HG02938 (cell line): ENCODE results near the gene TRIM67.
"Not testable (repeated sequence)": the region's sequence is repeated elsewhere in the genome, so short reads cannot be mapped to it uniquely, and the experiment has no call there.

Experiments used
- ATAC-seq: cut with Tn5 transposase; IDR thresholded peaks from one replicate; pipeline ENCODE4 v1.9.1; 2021; ENCODE audit warnings: mild to moderate bottlenecking, moderate library complexity; ENCODE audit not compliant: unreplicated experiment

The TRIM67 gene

DNA sequence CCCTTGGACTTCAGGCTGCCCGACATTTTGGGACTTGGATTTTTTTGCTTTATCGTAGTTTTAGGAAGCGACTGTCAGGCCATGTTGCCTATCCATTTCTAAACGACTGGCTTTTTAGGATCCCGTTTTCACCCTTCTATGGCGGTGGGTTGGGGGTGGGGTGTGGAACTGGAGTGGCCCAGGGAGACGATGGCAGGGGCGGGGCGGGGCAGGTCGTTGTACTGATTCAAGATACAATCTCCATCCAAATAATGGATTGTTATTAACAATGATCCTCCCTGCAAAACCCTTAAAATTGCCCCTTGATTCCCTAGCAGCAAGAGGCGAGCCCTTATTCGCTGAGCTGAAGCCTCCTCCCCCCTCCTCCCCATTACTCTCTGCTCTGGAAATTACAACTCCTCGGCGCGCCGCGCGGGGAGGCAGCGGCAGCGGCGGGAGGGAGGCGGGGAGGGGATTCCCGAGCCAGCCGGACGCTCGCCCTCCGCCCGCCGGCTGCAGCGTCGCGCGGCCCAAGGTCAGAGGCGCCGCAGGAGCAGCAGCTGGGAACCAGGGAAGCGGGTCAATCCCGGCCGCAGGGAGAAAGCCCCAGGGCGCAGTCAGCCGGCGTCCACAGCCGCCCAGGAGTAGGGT lies at the start of gene TRIM67:
TSS of gene TRIM67 (plus strand) at position 392 of the 630 bp plus-strand sequence. CDS start 912 bp downstream, outside the sequence.
- no peak for ATAC-seq

DNA sequence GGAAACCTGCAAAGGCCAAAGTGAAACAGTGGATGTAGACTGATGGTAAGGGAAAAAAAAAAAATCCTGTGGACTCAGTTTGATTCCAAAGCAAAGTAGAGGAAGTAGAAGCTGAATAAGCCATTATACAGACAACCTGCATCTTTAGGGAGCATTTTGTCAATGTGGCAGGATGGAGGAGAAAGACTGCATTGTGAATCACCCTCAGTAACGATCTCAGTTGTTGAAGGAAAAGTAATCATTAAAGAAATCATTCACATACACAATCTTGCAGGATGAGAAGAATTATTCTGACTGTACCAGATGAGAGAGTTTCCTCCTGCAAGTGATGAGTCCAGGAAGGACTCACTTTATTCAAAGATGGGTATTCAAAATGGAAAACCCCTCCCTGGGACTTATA lies 45.1 kb upstream of the TRIM67 start:
- no peak for ATAC-seq

DNA sequence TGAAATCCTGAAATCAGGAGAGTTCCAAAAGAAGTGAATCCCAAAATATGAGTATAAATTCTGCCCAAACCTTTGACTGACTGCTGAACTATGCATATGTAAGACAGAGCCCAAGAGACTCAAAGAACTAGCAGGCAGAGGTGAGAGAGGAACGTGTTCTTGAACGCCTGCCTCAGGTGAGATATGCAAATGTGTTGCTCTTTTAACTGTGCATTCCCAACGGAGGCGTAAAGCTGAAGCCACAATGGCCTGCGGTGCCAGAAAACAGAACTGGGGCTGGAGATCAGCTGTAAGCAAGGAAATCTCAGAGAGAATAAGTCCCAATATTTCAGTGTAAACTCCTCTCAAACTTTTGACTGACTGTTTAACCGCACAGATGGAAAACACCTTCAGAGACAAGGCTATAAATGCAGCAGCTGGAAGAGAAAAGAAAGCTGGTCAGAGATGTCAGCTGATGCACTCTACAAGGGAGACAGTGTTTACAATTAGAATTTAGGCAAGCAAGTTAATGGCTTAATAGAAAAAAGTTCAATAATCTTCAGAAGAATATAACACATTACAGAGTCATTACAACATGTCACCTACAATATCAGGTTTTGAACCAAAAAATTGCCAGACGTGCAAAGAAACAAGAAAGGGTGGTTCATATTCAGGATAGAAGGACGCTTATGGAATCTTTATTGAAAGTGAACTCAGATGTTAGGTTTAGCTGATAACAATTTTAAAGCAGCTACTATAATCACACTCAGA lies 43.0 kb upstream of the TRIM67 start:
- no peak for ATAC-seq

DNA sequence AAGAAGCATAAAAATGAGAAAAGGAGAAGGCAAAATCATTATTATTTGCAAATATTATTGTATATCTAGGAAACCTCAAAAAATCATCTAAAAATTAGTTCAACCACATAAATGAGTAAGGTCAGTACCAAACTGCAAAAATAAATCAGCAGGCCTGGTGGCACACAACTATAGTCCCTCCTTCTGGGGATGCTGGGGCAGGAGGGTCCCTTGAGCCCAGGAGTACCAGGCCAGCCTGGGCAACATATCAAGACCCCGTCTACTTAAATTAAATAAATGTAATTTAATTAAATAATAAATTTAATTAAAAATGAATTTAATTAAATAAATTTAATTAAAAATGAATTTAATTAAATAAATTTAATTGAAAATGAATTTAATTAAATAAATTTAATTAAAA lies 40.3 kb upstream of the TRIM67 start:
- ATAC-seq = no peak

DNA sequence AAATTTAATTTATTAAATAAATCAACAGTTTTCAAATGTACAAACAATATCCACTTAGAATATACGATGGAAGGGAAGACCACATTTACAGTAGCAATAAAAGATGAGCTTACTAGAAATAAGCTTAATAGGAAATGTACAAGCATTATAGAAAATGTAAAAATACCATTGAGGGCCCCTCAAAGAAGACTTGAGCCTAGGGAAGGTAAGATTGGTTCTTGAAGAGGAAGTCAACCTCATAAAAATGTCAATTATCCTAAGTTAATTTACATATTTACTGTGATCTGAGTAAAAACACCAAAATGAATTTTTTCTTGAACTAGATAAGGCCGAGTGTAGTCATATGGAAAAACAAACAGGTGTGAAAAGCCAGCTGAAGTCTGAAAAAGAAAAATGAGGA lies 39.7 kb upstream of the TRIM67 start:
- no peak for ATAC-seq

DNA sequence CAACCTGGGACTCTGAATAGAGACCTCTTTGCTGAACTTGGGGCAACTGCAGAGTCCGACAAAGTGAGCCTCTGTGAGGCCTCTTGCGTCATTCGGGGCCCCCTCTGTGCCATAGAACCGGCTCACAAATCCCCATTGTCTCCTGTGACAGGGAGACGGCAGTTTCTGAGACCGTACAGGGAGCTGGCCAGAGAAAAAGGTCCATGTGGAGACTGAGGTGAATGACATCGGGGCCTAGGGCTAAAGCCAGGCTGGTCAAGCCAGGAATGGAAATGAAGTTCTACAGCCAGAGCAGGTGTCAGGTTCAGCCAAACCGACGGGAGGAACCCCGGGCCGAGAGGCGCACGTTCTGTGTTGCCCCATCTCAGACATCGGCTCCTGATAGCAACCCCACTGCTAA lies 37.1 kb upstream of the TRIM67 start:
- ATAC-seq = no peak

DNA sequence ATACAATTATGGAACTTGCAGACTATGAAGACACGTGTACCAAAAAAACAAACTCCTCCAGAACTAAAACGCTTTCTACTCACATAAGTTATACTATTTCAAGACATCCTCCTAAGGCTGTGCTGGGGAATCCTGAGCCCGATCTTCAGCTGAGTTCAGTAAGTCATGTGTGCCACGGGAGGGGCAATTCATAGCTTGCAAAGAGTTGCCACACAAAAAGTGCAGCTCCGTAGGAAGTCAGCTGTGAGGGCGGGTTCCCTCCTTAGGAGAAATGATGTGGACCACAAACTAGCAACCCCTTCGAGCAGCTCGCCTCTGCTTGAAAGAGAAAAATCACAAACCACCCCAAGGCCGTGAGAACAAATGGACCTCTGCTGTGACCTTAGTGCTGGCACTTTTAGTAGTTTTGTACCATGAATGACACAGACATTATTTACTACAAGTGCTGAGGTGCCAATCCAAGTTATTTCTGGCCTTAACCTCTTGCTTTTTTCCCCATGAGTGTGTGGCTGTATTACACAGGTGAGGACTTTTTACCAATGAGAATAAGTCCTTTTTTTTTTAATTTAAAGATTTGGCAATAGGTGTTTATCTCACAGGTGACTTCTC lies 35.8 kb upstream of the TRIM67 start:
- ATAC-seq = no peak

DNA sequence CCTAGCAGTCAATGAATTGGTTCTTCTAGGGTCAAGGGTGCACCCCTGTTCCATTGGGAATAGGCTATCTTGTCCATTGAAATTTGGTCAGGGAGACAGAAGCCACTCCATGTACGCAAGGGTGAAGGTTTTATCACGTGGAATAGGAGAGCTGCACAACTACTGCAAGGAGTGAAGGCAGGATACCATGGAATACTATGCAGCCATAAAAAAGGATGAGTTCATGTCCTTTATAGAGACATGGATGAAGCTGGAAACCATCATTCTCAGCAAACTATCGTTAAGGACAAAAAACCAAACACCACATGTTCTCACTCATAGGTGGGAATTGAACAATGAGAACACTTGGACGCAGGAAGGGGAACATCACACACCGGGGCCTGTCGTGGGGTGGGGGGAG lies 34.8 kb upstream of the TRIM67 start:
- ATAC-seq = not testable (repeated sequence)

DNA sequence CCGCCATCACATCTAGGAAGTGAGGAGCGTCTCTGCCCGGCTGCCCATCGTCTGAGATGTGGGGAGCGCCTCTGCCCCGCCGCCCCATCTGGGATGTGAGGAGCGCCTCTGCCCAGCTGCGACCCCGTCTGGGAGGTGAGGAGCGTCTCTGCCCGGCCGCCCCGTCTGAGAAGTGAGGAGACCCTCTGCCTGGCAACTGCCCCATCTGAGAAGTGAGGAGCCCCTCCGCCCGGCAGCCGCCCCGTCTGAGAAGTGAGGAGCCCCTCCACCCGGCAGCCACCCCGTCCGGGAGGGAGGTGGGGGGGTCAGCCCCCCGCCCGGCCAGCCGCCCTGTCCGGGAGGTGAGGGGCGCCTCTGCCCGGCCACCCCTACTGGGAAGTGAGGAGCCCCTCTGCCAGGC lies 33.4 kb upstream of the TRIM67 start:
- not testable (repeated sequence) for ATAC-seq

DNA sequence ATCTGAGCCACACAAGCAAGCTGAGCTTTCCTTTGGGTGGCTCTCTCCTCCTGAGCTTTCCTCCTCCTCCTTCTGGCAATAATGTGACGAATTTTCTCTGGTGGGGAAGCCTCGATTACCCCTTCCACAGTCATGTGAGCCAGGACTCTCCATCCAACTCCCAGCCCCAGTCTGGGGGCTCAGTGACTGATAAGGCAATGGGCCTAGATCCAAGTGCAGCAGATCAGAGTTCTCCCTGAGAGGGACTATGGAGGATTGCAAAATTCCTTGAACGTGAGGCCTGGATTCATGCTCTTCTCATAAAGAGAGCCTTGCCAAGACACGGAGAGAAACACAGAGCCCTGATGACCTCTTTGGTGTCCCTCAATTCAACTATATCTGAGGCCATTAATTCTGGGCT lies 31.3 kb upstream of the TRIM67 start:
- no peak for ATAC-seq

DNA sequence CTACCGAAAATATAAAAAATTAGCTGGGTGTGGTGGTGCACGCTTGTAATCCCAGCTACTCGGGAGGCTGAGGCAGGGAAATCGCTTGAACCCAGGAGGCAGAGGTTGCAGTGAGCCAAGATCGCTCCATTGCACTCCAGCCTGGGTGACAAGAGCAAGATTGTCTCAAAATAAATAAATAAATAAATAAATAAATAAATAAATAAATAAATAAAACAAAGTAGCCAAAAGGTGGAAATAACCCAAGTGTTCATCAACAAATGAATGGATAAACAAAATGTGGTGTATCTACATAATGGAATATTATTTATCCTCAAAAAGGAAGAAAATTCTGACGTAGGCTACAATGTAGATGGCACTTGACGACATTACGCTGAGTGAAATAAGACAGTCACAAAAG lies 29.3 kb upstream of the TRIM67 start:
- not testable (repeated sequence) for ATAC-seq

DNA sequence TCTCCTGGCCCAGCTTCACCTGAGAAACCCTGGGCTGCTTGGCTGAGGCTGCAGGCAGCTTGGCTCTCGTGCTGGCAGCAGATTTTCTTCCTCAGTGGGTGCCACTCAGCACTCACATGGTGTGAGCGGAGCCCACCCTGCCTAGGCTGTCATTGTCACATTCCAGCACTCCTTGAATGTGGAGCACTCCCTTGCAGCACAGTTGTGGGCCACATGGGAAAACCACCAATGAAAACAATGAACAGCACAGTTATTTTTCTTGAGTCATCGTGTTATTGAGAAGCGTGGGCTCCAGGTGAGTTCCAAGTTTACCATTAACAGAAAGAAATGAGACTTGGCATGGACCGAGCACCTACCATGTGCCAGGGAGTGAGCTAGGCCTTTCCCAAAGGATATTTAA lies 27.2 kb upstream of the TRIM67 start:
- no peak for ATAC-seq

DNA sequence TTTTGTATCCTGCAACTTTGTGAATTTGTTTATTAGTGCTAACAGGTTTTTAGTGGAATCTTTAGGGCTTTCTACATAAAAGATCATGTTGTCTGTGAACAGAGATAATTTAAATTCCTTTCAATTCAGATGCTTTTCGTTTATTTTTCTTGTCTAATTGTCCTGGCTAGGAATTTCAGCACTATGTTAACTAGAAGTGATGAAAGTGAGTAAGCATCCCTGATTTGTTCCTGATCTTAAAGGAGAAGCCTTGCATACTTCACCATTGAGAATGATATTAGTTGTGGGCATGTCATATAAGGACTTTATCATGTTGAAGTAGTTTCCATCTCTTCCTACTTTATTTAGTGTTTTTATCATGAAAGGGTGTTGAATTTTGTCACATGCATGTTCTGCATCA lies 23.6 kb upstream of the TRIM67 start:
- ATAC-seq = no peak

DNA sequence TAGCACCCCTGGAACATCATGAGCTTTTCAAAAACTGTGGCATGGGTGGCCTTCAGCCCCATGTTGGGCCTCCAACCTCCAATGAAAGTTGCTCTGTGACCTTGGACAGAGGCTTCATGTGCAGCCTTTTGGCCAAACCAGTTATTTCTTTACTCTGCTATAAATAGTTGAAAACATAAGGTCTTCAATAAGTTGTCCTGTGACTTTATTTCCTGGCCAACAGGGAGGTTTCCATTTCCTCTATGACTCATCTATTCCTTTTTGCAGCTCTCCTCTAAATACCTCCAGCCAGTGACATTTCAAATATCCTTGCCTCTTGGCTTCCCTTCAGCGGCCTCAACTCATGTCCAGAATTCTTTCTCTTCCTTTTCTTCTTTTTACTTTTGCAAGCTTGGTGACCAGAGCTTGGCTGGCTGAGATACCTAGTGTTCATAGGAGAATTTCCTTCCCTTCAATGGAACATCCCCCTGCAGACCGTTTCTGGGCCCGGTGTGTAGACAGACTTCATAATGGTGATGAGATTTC lies 22.7 kb upstream of the TRIM67 start:
- ATAC-seq = no peak

DNA sequence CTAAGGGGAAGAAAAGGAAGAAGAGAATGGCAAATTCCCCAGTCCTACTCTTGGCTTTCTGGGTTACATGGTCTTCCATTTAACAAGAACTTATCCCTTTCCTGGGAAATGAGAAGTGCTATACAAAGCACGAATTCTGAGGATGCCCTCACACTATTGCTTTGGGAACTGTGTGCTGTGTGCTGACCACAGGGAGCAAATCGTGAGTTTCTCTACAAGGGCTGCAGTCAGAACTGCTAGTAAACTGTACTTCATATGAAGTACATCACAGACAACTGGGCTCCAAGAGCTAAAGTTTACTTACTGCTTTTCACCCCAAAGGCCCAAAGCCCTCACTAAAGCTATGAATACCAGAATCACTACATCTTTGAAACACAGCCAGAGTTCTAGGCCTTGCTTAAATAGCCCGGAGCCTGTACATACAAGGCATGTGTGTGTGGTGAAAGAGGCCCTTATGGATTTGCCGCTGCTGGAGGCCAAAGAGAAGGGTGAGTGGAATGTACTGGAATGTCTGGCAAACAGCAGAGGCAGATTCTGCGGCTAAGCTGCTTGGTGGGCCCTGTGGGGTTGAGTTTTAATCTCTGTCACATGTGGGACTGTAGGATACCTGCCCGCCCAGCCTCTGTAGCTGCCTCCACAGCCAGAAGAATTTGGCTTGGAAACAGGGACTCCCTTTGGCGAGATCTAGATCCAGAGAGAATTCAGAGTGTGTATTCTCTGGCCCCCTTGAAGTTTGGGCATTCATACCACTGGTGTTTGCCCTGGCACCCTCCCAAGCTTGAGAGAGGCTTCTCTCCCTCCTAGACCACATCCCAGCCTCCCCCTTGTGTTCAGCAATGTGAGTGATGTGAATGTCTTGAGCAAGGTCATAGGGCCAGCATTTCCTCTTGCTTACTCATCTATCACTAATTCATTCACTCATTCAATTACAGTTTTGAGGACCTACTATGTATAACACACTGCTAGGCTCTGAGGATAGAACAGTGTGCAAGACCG lies 21.9 kb upstream of the TRIM67 start:
- no peak for ATAC-seq

DNA sequence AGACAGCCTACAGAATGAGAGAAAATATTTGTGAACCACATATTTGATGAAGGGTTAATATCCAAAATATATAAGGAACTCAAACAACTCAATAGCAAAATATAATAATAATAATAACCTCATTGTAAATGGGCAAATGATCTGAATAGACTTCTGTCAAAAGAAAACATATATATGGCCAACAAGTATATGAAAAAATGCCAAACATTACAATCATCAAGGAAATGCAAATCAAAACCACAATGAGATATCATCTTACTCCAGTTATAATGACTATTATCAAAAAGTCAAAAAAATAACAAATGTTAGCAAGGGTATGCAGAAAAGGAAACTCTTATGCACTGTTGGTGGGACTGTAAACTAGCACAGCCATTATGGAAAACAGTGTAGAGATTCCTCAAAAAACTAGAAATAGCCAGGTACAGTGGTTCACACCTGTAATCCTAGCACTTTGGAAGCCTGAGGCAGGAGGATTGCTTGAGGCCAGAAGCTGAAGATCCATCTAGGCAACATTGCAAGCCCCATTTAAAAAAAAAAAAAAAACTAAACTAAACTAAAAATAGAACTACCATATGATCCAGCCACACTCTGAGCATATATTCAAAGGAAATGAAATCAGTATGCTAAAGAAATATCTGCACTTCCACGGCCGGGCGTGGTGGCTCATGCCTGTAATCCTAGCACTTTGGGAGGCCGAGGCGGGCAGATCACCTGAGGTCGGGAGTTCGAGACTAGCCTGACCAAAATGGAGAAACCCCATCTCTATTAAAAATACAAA lies 17.3 kb upstream of the TRIM67 start:
- ATAC-seq = no peak

DNA sequence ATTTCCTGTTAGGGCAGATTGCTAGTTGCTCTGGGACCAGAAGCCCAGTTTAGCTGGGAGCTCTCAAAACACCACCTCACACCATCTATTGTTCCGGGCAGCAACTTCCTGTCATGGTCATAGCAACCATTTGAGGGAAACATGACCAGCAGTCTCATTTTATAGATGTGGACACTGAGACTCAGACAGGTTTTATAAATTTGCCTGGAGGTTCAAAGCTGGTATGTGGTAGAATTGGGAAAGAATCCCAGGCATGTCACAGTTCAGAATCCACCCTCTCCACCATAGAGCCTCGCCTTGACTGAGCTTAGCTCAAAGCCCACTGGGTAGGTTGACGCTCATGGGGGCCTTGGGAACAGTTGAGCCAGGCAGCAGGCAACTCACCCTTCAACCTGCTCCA lies 14.0 kb upstream of the TRIM67 start:
- ATAC-seq = no peak

DNA sequence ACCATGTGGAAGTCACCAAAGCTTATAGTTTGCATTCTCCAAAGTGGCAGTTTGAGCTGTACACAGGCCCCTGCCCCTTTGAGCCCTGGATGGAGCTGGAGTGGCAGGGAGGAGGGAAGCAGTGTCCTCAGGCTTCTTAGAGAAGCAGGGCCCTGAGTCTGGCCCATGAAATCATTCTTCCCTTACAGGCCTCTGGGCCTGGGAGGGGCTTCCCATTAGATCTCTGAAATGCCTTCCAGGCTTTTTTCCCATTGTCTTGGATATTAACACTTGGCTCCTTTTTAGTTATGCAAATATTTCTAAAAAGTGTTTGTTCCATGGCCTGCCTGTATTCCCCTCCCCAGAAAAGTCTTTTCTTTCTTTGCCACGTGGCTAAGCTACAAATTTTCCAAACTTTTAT lies 10.0 kb upstream of the TRIM67 start:
- no peak for ATAC-seq

DNA sequence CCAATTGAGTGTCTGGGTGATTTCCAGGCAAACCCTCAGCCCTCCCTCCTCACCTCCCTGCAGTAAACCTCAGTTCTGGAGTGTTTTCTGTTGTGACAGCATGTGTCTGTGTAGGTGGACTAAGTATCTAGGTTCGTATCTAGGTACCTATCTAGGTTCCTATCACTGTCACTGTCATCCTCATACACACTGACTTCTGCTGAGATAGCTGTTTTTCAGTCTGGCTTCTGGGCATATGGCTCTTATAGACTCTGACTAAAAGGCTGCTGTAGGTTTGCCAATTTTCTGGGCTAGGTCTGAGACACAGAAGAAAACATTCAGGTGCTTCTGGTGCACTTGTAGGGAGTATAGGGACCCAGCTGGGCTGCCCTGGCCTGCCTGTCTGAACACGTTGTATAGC lies 8.1 kb upstream of the TRIM67 start:
- no peak for ATAC-seq

DNA sequence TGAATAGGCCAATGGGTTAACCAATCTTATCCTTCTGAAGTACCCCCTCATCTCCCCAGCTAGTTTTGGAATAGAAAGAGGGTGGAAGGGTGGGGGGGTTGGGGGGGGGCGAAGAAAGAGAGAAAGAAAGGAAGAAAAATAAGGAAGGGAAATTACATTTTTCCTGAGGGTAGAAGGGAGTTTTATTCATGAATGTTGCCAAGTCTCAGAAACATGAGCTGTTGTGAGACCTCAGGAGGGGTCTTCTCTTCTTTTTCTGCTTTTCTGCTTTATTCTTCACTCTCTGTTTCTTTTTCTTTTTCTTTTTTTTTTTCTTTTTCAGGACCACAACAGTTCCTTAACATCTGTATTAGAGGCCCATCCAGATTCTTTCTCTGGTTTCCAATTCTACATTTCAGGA lies 6.0 kb upstream of the TRIM67 start:
- ATAC-seq = no peak
